HepG2 (cell line): ENCODE data around the gene TVP23A. TPM values are rescaled to one million over a fixed set of nuclear protein-coding genes. Genes with fewer than 3 reads are reported as not detected.

Experiments
- BORCS8-MEF2B ChIP-seq: sonication (generic); formaldehyde crosslinking; IDR thresholded peaks from 2 replicates; pipeline ENCODE4 v1.8.0; 2022; ENCODE audit warnings: mild to moderate bottlenecking, missing genetic modification reagents
- FOXP1 ChIP-seq, 2 experiments: fragments of 450-650 bp in 1 of 2; IDR thresholded peaks; 2 replicates each; pipeline ENCODE4 v1.6.1; 2017 to 2018; ENCODE audit warnings: antibody characterized with exemption in 1 of 2
- MEIS2 ChIP-seq: sonication (generic); formaldehyde crosslinking; IDR thresholded peaks from 2 replicates; pipeline ENCODE4 v1.9.0; 2021; ENCODE audit warnings: mild to moderate bottlenecking, missing genetic modification reagents
- SCMH1 ChIP-seq: sonication (generic); formaldehyde crosslinking; IDR thresholded peaks from 2 replicates; pipeline ENCODE4 v1.9.0; 2021; ENCODE audit warnings: missing genetic modification reagents, mild to moderate bottlenecking, borderline replicate concordance
- SMAD1 ChIP-seq: sonication (generic); formaldehyde crosslinking; IDR thresholded peaks from 2 replicates; pipeline ENCODE4 v1.4.0; 2020; ENCODE audit warnings: missing genetic modification reagents, low read depth, mild to moderate bottlenecking, borderline replicate concordance
- SMARCE1 ChIP-seq: fragments of 450-650 bp; IDR thresholded peaks from 2 replicates; pipeline ENCODE4 v1.6.1; 2017; ENCODE audit warnings: borderline replicate concordance
- ZFAT ChIP-seq: sonication (generic); formaldehyde crosslinking; conservative IDR thresholded peaks from 2 replicates; pipeline ENCODE4 v1.8.1; 2023; ENCODE audit warnings: missing genetic modification reagents, inconsistent platforms
- ZNF251 ChIP-seq: sonication (generic); formaldehyde crosslinking; IDR thresholded peaks from 2 replicates; pipeline ENCODE4 v1.9.0; 2021; ENCODE audit warnings: mild to moderate bottlenecking, missing genetic modification reagents
- ZNF253 ChIP-seq: sonication (generic); formaldehyde crosslinking; IDR thresholded peaks from 2 replicates; pipeline ENCODE4 v1.8.0; 2022; ENCODE audit warnings: mild to moderate bottlenecking, missing genetic modification reagents, borderline replicate concordance
- ZNF672 ChIP-seq: sonication (generic); formaldehyde crosslinking; IDR thresholded peaks from 2 replicates; pipeline ENCODE4 v1.8.1; 2022; ENCODE audit warnings: missing genetic modification reagents
- ZNF883 ChIP-seq: sonication (generic); formaldehyde crosslinking; IDR thresholded peaks from 2 replicates; pipeline ENCODE4 v1.5.1; 2020; ENCODE audit warnings: mild to moderate bottlenecking, missing genetic modification reagents; ENCODE audit errors: not compliant biosample characterization
- polyA plus RNA-seq, 8 experiments: library from polyadenylated mRNA; depleted of rRNA in 3 of 8; stranded (reverse) in 7 of 8; unstranded in 1 of 8; fragments of >200 nt; fragmentation: Illumina TruSeq in 4 of 8; extraction: Trizol in 4 of 8; gene quantifications; 2 replicates each; pipeline versions ENCODE4 v1.2.1 to v1.2.3, GENCODE V29; 2011 to 2016; ENCODE audit warnings: low read depth in 4 of 8, missing spikeins in 1 of 8, mixed read lengths in 1 of 8; ENCODE audit not compliant: insufficient read depth in 1 of 8
- total RNA-seq, 5 experiments: library from RNA; depleted of rRNA; stranded (reverse); fragments of >200 nt; fragmentation: Illumina TruSeq; extraction: Trizol; gene quantifications; 2 replicates each; pipeline ENCODE4 v1.2.3, GENCODE V29; 2016; ENCODE audit warnings: low read depth in 1 of 5
- TF ChIP-seq, protein P1 (sequence below): IDR thresholded peaks from 2 replicates; pipeline ENCODE4 v1.6.1; 2016; ENCODE audit warnings: missing compliant biosample characterization, missing genetic modification reagents, borderline replicate concordance
- TF ChIP-seq, protein P2 (sequence below): sonication (generic); formaldehyde crosslinking; IDR thresholded peaks from 2 replicates; pipeline ENCODE4 v1.8.0; 2022; ENCODE audit warnings: missing genetic modification reagents, mild to moderate bottlenecking, moderate library complexity, borderline replicate concordance
- TF ChIP-seq, protein P3 (sequence below): sonication (generic); formaldehyde crosslinking; IDR thresholded peaks from 2 replicates; pipeline ENCODE4 v1.4.0; 2020; ENCODE audit warnings: missing genetic modification reagents, mild to moderate bottlenecking, borderline replicate concordance
- TF ChIP-seq, protein P4 (sequence below): sonication (generic); formaldehyde crosslinking; IDR thresholded peaks from 2 replicates; pipeline ENCODE4 v1.4.0; 2020; ENCODE audit warnings: missing genetic modification reagents, borderline replicate concordance
- TF ChIP-seq, protein P5 (sequence below): sonication (generic); formaldehyde crosslinking; IDR thresholded peaks from 2 replicates; pipeline ENCODE4 v1.5.0; 2020; ENCODE audit warnings: missing genetic modification reagents, mild to moderate bottlenecking, borderline replicate concordance

The TVP23A gene
- total and polyA plus RNA-seq, 2 of the 13 experiments (the other 11 are each of a cell fraction or from before 2014, with no cell fraction given): not detected

DNA sequence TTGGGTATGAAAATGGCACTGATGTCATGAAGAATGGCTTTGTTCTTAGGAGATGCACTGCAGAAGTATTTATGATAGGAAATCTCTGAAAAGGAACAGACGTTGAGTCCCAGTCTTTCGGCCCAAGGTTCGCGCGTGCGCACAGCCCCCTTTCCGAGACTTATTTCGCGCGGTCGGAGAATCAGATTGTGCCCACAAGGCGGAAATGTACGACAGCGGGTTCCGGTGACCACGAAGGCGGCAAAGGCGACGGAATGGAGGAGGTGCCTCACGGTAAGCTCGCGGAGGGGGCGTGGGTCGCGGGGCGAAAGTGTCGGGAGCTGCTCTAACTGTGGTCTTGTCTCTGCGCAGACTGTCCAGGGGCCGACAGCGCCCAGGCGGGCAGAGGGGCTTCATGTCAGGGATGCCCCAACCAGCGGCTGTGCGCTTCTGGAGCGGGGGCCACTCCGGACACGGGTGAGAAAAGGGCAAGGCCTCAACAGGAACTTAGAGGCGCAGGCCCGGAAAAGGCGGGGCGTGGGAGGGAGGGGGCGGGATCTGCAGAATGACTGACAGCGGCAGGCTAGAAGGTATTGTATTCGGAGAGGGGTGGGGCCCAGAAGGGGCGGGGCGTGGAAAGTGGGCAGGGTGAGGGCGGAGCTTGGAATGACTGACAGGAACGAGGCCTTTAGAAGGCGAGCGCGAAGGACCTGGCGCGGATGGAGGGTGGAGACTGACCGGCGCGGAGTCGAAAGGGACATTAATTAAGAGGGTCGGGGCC is 74.8 kb downstream of the TVP23A start, which contains the start of gene NUBP1 (continued):
- TF ChIP-seq ZNF251 (peak; percentile 85; the same call in 1 of the 2 replicates), ZNF672 (CRISPR knock-in tag) (no peak), SCMH1 (no peak), ZFAT (CRISPR knock-in tag) (peak; percentile 55; the same call in 1 of the 2 replicates), ZNF253 (CRISPR knock-in tag) (peak; percentile 92; the same call in 1 of the 2 replicates), SMAD1 (CRISPR knock-in tag) (peak; percentile 53; the same call in 1 of the 2 replicates), ZNF883 (peak; percentile 99), BORCS8-MEF2B (peak; percentile 99), MEIS2 (CRISPR knock-in tag) (peak; percentile 82; the same call in 1 of the 2 replicates), FOXP1 (IDR thresholded peaks at IDR 0.05) (no peak), FOXP1 (CRISPR knock-in tag; IDR thresholded peaks at IDR 0.05) (no peak; the same call in 1 of the 2 replicates), SMARCE1 (no peak)
- TF ChIP-seq, protein P1, sequence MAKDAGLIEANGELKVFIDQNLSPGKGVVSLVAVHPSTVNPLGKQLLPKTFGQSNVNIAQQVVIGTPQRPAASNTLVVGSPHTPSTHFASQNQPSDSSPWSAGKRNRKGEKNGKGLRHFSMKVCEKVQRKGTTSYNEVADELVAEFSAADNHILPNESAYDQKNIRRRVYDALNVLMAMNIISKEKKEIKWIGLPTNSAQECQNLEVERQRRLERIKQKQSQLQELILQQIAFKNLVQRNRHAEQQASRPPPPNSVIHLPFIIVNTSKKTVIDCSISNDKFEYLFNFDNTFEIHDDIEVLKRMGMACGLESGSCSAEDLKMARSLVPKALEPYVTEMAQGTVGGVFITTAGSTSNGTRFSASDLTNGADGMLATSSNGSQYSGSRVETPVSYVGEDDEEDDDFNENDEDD (CRISPR knock-in tag): peak; percentile 98
- TF ChIP-seq, protein P2, sequence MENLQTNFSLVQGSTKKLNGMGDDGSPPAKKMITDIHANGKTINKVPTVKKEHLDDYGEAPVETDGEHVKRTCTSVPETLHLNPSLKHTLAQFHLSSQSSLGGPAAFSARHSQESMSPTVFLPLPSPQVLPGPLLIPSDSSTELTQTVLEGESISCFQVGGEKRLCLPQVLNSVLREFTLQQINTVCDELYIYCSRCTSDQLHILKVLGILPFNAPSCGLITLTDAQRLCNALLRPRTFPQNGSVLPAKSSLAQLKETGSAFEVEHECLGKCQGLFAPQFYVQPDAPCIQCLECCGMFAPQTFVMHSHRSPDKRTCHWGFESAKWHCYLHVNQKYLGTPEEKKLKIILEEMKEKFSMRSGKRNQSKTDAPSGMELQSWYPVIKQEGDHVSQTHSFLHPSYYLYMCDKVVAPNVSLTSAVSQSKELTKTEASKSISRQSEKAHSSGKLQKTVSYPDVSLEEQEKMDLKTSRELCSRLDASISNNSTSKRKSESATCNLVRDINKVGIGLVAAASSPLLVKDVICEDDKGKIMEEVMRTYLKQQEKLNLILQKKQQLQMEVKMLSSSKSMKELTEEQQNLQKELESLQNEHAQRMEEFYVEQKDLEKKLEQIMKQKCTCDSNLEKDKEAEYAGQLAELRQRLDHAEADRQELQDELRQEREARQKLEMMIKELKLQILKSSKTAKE (CRISPR knock-in tag): peak; percentile 45
- TF ChIP-seq, protein P3, sequence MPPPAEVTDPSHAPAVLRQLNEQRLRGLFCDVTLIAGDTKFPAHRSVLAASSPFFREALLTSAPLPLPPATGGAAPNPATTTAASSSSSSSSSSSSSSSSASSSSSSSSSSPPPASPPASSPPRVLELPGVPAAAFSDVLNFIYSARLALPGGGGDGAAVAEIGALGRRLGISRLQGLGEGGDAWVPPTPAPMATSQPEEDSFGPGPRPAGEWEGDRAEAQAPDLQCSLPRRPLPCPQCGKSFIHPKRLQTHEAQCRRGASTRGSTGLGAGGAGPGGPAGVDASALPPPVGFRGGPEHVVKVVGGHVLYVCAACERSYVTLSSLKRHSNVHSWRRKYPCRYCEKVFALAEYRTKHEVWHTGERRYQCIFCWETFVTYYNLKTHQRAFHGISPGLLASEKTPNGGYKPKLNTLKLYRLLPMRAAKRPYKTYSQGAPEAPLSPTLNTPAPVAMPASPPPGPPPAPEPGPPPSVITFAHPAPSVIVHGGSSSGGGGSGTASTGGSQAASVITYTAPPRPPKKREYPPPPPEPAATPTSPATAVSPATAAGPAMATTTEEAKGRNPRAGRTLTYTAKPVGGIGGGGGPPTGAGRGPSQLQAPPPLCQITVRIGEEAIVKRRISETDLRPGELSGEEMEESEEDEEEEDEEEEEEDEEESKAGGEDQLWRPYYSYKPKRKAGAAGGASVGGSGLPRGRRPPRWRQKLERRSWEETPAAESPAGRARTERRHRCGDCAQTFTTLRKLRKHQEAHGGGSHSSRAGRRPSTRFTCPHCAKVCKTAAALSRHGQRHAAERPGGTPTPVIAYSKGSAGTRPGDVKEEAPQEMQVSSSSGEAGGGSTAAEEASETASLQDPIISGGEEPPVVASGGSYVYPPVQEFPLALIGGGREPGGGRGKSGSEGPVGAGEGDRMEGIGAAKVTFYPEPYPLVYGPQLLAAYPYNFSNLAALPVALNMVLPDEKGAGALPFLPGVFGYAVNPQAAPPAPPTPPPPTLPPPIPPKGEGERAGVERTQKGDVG (CRISPR knock-in tag): peak; percentile 97; the same call in 1 of the 2 replicates
- TF ChIP-seq, protein P4, sequence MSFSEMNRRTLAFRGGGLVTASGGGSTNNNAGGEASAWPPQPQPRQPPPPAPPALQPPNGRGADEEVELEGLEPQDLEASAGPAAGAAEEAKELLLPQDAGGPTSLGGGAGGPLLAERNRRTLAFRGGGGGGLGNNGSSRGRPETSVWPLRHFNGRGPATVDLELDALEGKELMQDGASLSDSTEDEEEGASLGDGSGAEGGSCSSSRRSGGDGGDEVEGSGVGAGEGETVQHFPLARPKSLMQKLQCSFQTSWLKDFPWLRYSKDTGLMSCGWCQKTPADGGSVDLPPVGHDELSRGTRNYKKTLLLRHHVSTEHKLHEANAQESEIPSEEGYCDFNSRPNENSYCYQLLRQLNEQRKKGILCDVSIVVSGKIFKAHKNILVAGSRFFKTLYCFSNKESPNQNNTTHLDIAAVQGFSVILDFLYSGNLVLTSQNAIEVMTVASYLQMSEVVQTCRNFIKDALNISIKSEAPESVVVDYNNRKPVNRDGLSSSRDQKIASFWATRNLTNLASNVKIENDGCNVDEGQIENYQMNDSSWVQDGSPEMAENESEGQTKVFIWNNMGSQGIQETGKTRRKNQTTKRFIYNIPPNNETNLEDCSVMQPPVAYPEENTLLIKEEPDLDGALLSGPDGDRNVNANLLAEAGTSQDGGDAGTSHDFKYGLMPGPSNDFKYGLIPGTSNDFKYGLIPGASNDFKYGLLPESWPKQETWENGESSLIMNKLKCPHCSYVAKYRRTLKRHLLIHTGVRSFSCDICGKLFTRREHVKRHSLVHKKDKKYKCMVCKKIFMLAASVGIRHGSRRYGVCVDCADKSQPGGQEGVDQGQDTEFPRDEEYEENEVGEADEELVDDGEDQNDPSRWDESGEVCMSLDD (CRISPR knock-in tag): peak; percentile 61; the same call in 1 of the 2 replicates
- TF ChIP-seq, protein P5, sequence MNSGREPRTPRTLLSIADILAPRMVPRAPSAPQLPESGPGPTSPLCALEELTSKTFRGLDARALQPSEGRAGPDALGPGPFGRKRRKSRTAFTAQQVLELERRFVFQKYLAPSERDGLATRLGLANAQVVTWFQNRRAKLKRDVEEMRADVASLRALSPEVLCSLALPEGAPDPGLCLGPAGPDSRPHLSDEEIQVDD (CRISPR knock-in tag): peak; percentile 99; the same call in 1 of the 2 replicates
